NT2/D1 (cell line): ENCODE results near the gene DPP6.

Experiments
- DNase-seq: peaks from one replicate; pipeline ENCODE4 v3.0.0-alpha.2; 2011; ENCODE audit warnings: low read depth, low spot score
- H3K27me3 ChIP-seq: 2 replicates; pipeline ENCODE4 v1.6.0; 2011; ENCODE audit warnings: mild to moderate bottlenecking; ENCODE audit not compliant: insufficient read length, insufficient read depth
- H3K36me3 ChIP-seq: 2 replicates; pipeline ENCODE4 v1.6.1; 2011; ENCODE audit warnings: mild to moderate bottlenecking, low read length, mixed read lengths; ENCODE audit not compliant: insufficient read depth, insufficient read length
- H3K4me1 ChIP-seq: 2 replicates; pipeline ENCODE4 v1.5.1; 2011; ENCODE audit not compliant: insufficient read depth, insufficient read length
- H3K4me3 ChIP-seq: 2 replicates; pipeline ENCODE4 v1.5.1; 2011; ENCODE audit warnings: low read depth; ENCODE audit not compliant: insufficient read length
- H3K9ac ChIP-seq: 2 replicates; pipeline ENCODE4 v1.6.0; 2011; ENCODE audit warnings: low read depth; ENCODE audit not compliant: insufficient read length
- H3K9me3 ChIP-seq: 2 replicates; pipeline ENCODE4 v1.5.1; 2011; ENCODE audit warnings: mild to moderate bottlenecking, low read length; ENCODE audit not compliant: insufficient read depth
- SUZ12 ChIP-seq: IDR thresholded peaks from 2 replicates; pipeline ENCODE4 v1.6.1; 2011; ENCODE audit not compliant: insufficient read length, insufficient read depth; ENCODE audit errors: extremely low read depth
- YY1 ChIP-seq: IDR thresholded peaks from 2 replicates; pipeline ENCODE4 v1.6.1; 2011; ENCODE audit not compliant: insufficient read length, insufficient read depth
- ZNF274 ChIP-seq: IDR thresholded peaks from 2 replicates; pipeline ENCODE4 v1.6.1; 2011; ENCODE audit warnings: mild to moderate bottlenecking, low read depth, low read length

The DPP6 gene

GRCh38 chr7:154789404-154789803 is 737.2 kb downstream of the DPP6 start:
- peaks cover 2% of the 10 kb centered on the region for H3K4me1 ChIP-seq
- no peaks in the 10 kb centered on the region for H3K36me3 ChIP-seq
- no peak for TF ChIP-seq YY1
- TF ChIP-seq SUZ12: no peak
- TF ChIP-seq ZNF274: no peak
- no peak overlapping the region for H3K9ac ChIP-seq
- DNase-seq: peak; percentile 33
- H3K4me3 ChIP-seq: no peak overlapping the region
- peaks cover 4% of the 10 kb centered on the region; the same call in 1 of the 2 replicates for H3K9me3 ChIP-seq
- H3K27me3 ChIP-seq: no peaks in the 10 kb centered on the region

- Histone ChIP-seq H3K9me3 (peaks cover 4% of the 10 kb centered on the region; the same call in 1 of the 2 replicates), H3K27me3 (no peaks in the 10 kb centered on the region), H3K36me3 (no peaks in the 10 kb centered on the region), H3K9ac (no peak overlapping the region), H3K4me1 (peaks cover 3% of the 10 kb centered on the region), H3K4me3 (no peak overlapping the region)
- TF ChIP-seq YY1 (no peak), ZNF274 (no peak), SUZ12 (no peak)
- DNase-seq: no peak
Measured at GRCh38 chr7:154791611-154792010, 739.4 kb downstream of the DPP6 start.

- H3K9ac ChIP-seq: no peak overlapping the region
- TF ChIP-seq ZNF274: no peak
- no peak for TF ChIP-seq SUZ12
- no peak for TF ChIP-seq YY1
- H3K36me3 ChIP-seq: no peaks in the 10 kb centered on the region
- H3K4me3 ChIP-seq: no peak overlapping the region
- DNase-seq: no peak
- peaks cover 3% of the 10 kb centered on the region for H3K4me1 ChIP-seq
- no peaks in the 10 kb centered on the region for H3K27me3 ChIP-seq
- peaks cover 4% of the 10 kb centered on the region; the same call in 1 of the 2 replicates for H3K9me3 ChIP-seq
Measured at GRCh38 chr7:154792436-154793055, 740.3 kb downstream of the DPP6 start.

- no peaks in the 10 kb centered on the region for H3K36me3 ChIP-seq
- H3K4me1 ChIP-seq: peaks cover 3% of the 10 kb centered on the region
- DNase-seq: peak; percentile 48
- no peak overlapping the region for H3K4me3 ChIP-seq
- no peaks in the 10 kb centered on the region for H3K27me3 ChIP-seq
- H3K9ac ChIP-seq: no peak overlapping the region
- H3K9me3 ChIP-seq: peaks cover 4% of the 10 kb centered on the region; the same call in 1 of the 2 replicates
- TF ChIP-seq SUZ12 (no peak), YY1 (no peak), ZNF274 (no peak)
Measured at GRCh38 chr7:154794147-154794780, 742.1 kb downstream of the DPP6 start.

- Histone ChIP-seq H3K9ac (no peak overlapping the region), H3K4me3 (no peak overlapping the region), H3K27me3 (no peaks in the 10 kb centered on the region), H3K4me1 (peaks cover 3% of the 10 kb centered on the region), H3K36me3 (no peaks in the 10 kb centered on the region), H3K9me3 (peaks cover 4% of the 10 kb centered on the region; the same call in 1 of the 2 replicates)
- no peak for DNase-seq
- no peak for TF ChIP-seq YY1
- no peak for TF ChIP-seq ZNF274
- TF ChIP-seq SUZ12: no peak
Measured at GRCh38 chr7:154795014-154795413, 742.8 kb downstream of the DPP6 start.

GRCh38 chr7:154795437-154795836 is 743.2 kb downstream of the DPP6 start:
- Histone ChIP-seq H3K4me1 (peaks cover 3% of the 10 kb centered on the region), H3K36me3 (no peaks in the 10 kb centered on the region), H3K9ac (no peak overlapping the region), H3K27me3 (no peaks in the 10 kb centered on the region), H3K9me3 (peaks cover 4% of the 10 kb centered on the region; the same call in 1 of the 2 replicates), H3K4me3 (no peak overlapping the region)
- no peak for DNase-seq
- no peak for TF ChIP-seq ZNF274
- no peak for TF ChIP-seq SUZ12
- TF ChIP-seq YY1: no peak

GRCh38 chr7:154804449-154804848 is 752.3 kb downstream of the DPP6 start:
- TF ChIP-seq YY1 (no peak), ZNF274 (no peak), SUZ12 (no peak)
- Histone ChIP-seq H3K27me3 (no peaks in the 10 kb centered on the region), H3K4me3 (no peak overlapping the region), H3K9ac (no peak overlapping the region), H3K9me3 (no peaks in the 10 kb centered on the region), H3K36me3 (no peaks in the 10 kb centered on the region), H3K4me1 (no peaks in the 10 kb centered on the region)
- DNase-seq: no peak
